Heart left ventricle (tissue), 13 donors: Measurements from ENCODE around the gene LLPH.

Experiments
- POLR2A ChIP-seq, 2 donors: fragments of 450-650 bp; IDR thresholded peaks; one replicate each; pipeline ENCODE4 v1.6.1; 2017; ENCODE audit warnings: antibody characterized with exemption in 2 of 2, mild to moderate bottlenecking in 2 of 2, moderate library complexity in 2 of 2
- TF ChIP-seq, protein P1 (sequence below), 12 donors: fragments of 200-600 bp; sonication (generic) in 4 of 12; IDR thresholded peaks; one replicate each; pipeline versions ENCODE4 v1.5.0 to v1.8.0; 2018 to 2022; ENCODE audit warnings: antibody characterized with exemption in 12 of 12, mild to moderate bottlenecking in 5 of 12
- donor health status: ischemic (EF 13 %, LVEDD 7.1; RV severe dilation, severe dysfunction).
- donor health status: DM: no; HTN: yes; CAD: no.
- donor health status: DM: no; HTN: no; CAD: no.
- donor health status: ischemic (EF 25% LVEDD 6.9; RV normal size, moderate dysfunction).
- donor health status: ischemic (EF 25% LVEDD 5.7; RV mildly dilated, moderate dysfunction).
- donor health status: ischemic (EF 35%, LVEDD 5.7; RV mildly dilated, moderate dysfunction).
- donor health status: nonischemic (EF 11% LVEDD 7.7; RV severe dilation, severe dysfunction).
- donor health status: DM: yes; HTN: yes; CAD: no.
- donor health status: PGD.
- donor health status: ischemic (EF 29% LVEDD 5.4; RV normal size, mild dysfunction).
- donor health status: nonischemic (EF 23%, LVEDD 6.1; RV moderate dilation, normal function).

DNA sequence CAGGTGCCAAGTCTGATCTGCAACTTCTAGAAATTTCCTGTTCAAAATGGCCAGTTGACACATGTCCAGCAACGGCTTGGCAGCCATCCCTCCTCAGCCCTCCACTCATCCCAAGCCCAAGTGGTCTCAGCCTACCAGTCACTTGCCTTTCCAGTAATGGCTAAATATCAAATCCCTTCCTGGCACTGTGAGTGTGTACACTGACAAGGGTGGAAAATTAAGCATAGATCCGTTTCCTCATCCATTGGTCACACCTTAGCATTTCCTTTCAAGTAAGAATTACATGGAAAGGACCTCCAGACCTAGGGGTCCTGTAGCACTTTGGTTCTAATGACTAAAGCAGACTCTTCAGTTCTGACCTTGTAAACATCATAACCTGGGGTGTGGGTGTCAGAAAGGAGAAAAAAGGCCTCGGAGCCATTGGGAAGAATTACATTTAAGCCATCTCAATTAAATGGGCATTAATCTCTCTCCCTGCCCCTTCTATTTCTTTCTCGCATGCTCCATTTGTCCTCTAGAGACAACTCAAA, 15.4 kb downstream of the LLPH start:
- TF ChIP-seq, protein P1, sequence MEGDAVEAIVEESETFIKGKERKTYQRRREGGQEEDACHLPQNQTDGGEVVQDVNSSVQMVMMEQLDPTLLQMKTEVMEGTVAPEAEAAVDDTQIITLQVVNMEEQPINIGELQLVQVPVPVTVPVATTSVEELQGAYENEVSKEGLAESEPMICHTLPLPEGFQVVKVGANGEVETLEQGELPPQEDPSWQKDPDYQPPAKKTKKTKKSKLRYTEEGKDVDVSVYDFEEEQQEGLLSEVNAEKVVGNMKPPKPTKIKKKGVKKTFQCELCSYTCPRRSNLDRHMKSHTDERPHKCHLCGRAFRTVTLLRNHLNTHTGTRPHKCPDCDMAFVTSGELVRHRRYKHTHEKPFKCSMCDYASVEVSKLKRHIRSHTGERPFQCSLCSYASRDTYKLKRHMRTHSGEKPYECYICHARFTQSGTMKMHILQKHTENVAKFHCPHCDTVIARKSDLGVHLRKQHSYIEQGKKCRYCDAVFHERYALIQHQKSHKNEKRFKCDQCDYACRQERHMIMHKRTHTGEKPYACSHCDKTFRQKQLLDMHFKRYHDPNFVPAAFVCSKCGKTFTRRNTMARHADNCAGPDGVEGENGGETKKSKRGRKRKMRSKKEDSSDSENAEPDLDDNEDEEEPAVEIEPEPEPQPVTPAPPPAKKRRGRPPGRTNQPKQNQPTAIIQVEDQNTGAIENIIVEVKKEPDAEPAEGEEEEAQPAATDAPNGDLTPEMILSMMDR (IDR thresholded peaks at IDR 0.05), result no peak
- TF ChIP-seq POLR2A (IDR thresholded peaks at IDR 0.05), result no peak
